Ovary (tissue), 9 donors: ENCODE measurements around the gene CAMSAP3. TPM values are rescaled to one million over a fixed set of nuclear protein-coding genes. Genes with fewer than 3 reads are reported as not detected.

ENCODE experiments used
- DNase-seq, 5 donors: peaks; one replicate each; pipeline ENCODE4 v3.0.0-alpha.2; 2019 to 2020
- H3K27ac ChIP-seq, 2 donors: fragments of 200-600 bp; one replicate each; pipeline versions ENCODE4 v1.5.1 to v1.8.0; 2019 to 2022
- H3K27me3 ChIP-seq: fragments of 200-600 bp; one replicate; pipeline ENCODE4 v1.8.0; 2022
- H3K36me3 ChIP-seq: fragments of 200-600 bp; sonication (generic); one replicate; pipeline ENCODE4 v1.5.1; 2019
- H3K4me1 ChIP-seq: one replicate; pipeline ENCODE4 v1.8.1; 2013; ENCODE audit warnings: mild to moderate bottlenecking, moderate library complexity; ENCODE audit not compliant: insufficient read depth
- H3K4me3 ChIP-seq: fragments of 200-600 bp; sonication (generic); one replicate; pipeline ENCODE4 v1.5.1; 2017
- H3K9me3 ChIP-seq, 2 donors: fragments of 200-600 bp in 1 of 2; sonication (generic) in 1 of 2; one replicate each; pipeline versions ENCODE4 v1.5.1 to v1.8.1; 2013 to 2019; ENCODE audit warnings: mild to moderate bottlenecking in 1 of 2, moderate library complexity in 1 of 2
- CTCF ChIP-seq, 3 donors: fragments of 450-650 bp in 2 of 3; fragments of 200-600 bp in 1 of 3; IDR thresholded peaks; one replicate each; pipeline versions ENCODE4 v1.5.1 to v1.8.0; 2016 to 2022; ENCODE audit warnings: antibody characterized with exemption in 3 of 3, mild to moderate bottlenecking in 1 of 3
- EP300 ChIP-seq: sonication (generic); formaldehyde crosslinking; IDR thresholded peaks from one replicate; pipeline ENCODE4 v1.6.1; 2017; ENCODE audit warnings: antibody characterized with exemption
- POLR2A ChIP-seq: fragments of 450-650 bp; IDR thresholded peaks from one replicate; pipeline ENCODE4 v1.6.1; 2017; ENCODE audit warnings: antibody characterized with exemption, mild to moderate bottlenecking, moderate library complexity
- WGBS, 3 donors: extraction: QIAGEN DNeasy Blood & Tissue Kit in 1 of 3; methylation state at CpG; one replicate each; pipeline versions ENCODE4 v1.1.5 to v1.1.7; 2013 to 2017; 5-methylcytosine and 5-hydroxymethylcytosine counted together
- intact Hi-C, 4 donors: fragments of 100-400 bp; cut with DNase I; formaldehyde crosslinking; loops; one replicate each; pipeline versions ENCODE4 v1.11.0 to v1.15.1; 2022 to 2023
- polyA plus RNA-seq, 2 donors: library from polyadenylated mRNA; stranded (reverse); fragments of 200-250 nt in 1 of 2; fragments of 350-450 nt in 1 of 2; fragmentation: Illumina TruSeq in 1 of 2; extraction: RNeasy Lipid Tissue Mini Kit (QIAGEN cat#74804) in 1 of 2; gene quantifications; one replicate each; pipeline ENCODE4 v1.2.3, GENCODE V29; 2013 to 2014
- total RNA-seq, 7 donors: library from RNA; depleted of rRNA in 2 of 7; stranded (reverse); fragments of >200 nt in 2 of 7; fragmentation: NEBNext Ultra II Directional in 3 of 7; extraction: Animal tissue kit (Norgen Biotek cat#: 25700) in 3 of 7; gene quantifications; one replicate each; pipeline versions ENCODE4 v1.1.0 to v1.2.4, GENCODE V29; 2016 to 2023
- donor health status: DM: no; HTN: no; CAD: no; lungs with moderate emphysema.
- donor health status: DM: no; HTN: no; CAD: no.
- donor health status: Bipolar disorder and iron deficiency.
- donor health status: DM: yes; HTN: yes; CAD: no.
- donor health status: DM: no; HTN: no; CAD: no.
- donor health status: DM: yes; HTN: yes; CAD: no.

CAMSAP3 gene
- total and polyA plus RNA-seq, 9 donors, result 0.08 to 8.2 (median 1.4) TPM

GRCh38 chr19:7620442-7621412, 25.1 kb downstream of the CAMSAP3 start:
- TF ChIP-seq POLR2A, result no peak
- no peak for TF ChIP-seq CTCF (IDR thresholded peaks at IDR 0.05)
- TF ChIP-seq EP300, result no peak
- H3K9me3 ChIP-seq, result no peaks in the 10 kb centered on the region
- H3K4me1 ChIP-seq, result no peaks in the 10 kb centered on the region
- H3K27me3 ChIP-seq, result no peaks in the 10 kb centered on the region
- DNase-seq, result no peak
- 90 to 91% (median 90%) methylated on average over 50 to 57 of the region's 57 CpGs for WGBS, 3 donors
- intact Hi-C loops, result no loop called here
- no peak overlapping the region for H3K27ac ChIP-seq
- H3K4me3 ChIP-seq, result no peak overlapping the region
- H3K36me3 ChIP-seq, result no peaks in the 10 kb centered on the region

DNA sequence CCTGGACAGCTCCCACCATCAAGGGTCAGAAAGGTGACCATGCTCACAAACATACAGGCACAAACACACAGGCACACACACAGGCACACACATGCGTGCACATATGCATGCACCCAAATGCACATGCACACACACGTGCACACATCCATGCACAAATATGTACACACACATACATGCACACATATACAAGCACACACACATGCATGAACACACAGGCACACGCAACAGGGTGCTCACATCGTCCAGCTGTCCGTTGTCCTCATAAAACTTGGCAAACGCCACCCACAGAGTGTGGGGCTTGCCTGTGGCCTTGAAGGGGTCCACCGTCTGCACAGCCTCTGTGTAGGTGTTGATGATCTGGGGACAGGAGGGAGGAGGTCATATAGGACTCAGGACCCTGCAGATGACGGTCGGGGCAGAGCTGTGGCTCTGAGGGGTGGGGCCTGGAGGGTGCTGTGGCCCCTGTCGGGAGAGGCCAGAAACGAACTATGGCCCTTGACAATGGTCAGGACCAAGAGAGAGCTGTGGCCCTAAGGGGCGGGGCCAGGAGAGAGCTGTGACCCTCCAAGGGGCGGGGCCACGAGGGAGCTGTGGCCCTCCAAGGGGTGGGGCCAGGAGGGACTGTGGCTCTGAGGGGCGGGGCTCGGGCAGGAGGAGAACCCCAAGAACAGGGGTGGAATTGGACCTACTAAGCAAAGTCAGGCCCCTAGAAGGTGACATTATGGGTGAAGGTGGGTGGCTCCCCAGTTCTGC, 27.4 kb downstream of the CAMSAP3 start:
- no peak for TF ChIP-seq CTCF (IDR thresholded peaks at IDR 0.05)
- Histone ChIP-seq H3K4me1 (peaks cover 3% of the 10 kb centered on the region), H3K27me3 (no peaks in the 10 kb centered on the region), H3K36me3 (no peaks in the 10 kb centered on the region), H3K9me3 (no peaks in the 10 kb centered on the region), H3K4me3 (no peak overlapping the region), H3K27ac (no peak overlapping the region)
- intact Hi-C loops, result no loop called here
- DNase-seq, result no peak
- WGBS, 3 donors, result 76 to 84% (median 76%) methylated on average over 16 of the region's 16 CpGs

GRCh38 chr19:7623725-7624603, 28.3 kb downstream of the CAMSAP3 start:
- no peak for TF ChIP-seq CTCF (IDR thresholded peaks at IDR 0.05)
- no peak for TF ChIP-seq POLR2A
- TF ChIP-seq EP300, result no peak
- Histone ChIP-seq H3K4me1 (peaks cover 7% of the 10 kb centered on the region), H3K4me3 (no peak overlapping the region), H3K36me3 (no peaks in the 10 kb centered on the region), H3K27me3 (no peaks in the 10 kb centered on the region), H3K27ac (no peak overlapping the region), H3K9me3 (no peaks in the 10 kb centered on the region)
- 89 to 91% (median 89%) methylated on average over 39 of the region's 39 CpGs for WGBS, 3 donors
- intact Hi-C loops, result no loop called here
- DNase-seq, result no peak

DNA sequence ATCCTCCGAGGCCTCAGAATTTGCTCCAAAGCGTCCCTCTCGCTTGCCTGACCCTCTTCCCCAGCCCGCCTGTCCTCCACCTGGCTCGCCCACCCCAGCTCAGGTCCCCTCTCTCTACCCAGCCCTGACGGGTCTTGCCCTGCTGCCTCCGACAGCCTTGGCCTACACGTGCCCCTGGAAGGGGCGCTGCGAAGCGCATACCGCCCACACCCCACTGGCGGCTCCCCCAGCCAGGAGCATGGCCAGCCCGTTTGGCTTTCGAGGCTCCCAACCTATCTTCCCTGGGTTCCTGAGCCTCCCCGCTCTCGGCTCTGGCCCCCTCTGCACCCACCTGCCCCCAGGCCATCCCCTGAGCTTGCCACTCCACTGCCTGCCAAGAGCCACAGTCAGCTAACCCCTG, 29.1 kb downstream of the CAMSAP3 start:
- no peak for TF ChIP-seq POLR2A
- no peak for TF ChIP-seq EP300
- no peak for TF ChIP-seq CTCF (IDR thresholded peaks at IDR 0.05)
- Histone ChIP-seq H3K9me3 (no peaks in the 10 kb centered on the region), H3K4me1 (peaks cover 7% of the 10 kb centered on the region), H3K4me3 (no peak overlapping the region), H3K27me3 (no peaks in the 10 kb centered on the region), H3K36me3 (no peaks in the 10 kb centered on the region), H3K27ac (no peak overlapping the region)
- intact Hi-C loops, result no loop called here
- WGBS, 3 donors, result 79 to 82% (median 81%) methylated on average over 16 to 17 of the region's 17 CpGs
- DNase-seq, result no peak
